Measurements from ENCODE around the gene ROR2.

ROR2 gene

DNA sequence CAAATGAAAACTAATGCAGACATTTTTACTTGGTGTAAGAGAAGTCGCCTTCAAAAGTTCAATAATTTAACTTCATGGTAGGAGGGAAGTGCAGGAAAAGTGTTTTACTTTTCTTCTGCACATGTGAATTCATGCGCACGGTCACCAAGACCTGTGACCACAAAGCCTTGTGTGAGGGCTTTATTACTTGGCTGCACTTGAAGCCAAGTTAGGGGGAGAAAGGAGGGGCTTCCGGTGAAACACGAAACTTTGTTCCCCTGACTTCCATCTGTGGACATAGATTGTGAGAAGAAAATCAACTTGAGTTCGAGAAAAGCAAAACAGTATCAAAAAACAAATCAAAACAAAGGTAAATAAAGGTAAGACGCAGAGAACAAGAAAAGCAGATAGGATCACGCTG, 239.9 kb downstream of the ROR2 start:
- DNase-seq, result no peak

DNA sequence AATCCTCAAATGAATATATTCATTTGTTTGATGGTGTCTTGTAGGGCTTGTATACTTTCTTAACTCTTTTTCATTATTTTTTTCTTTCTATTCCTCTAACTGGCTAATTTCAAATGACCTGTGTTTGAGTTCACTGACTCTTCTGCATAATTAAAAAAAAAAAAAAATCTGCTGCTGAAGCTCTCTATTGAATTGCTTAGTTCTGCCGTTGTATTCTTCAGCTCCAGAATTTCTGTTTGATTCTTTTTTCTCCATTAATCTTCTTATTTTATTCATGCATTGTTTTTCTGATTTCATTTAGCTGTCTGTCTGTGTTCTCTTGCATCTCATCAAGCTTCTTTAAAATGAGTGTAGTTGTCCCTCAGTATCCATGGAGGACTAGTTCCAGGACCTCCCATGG, 244.6 kb downstream of the ROR2 start:
- DNase-seq, result no peak

DNA sequence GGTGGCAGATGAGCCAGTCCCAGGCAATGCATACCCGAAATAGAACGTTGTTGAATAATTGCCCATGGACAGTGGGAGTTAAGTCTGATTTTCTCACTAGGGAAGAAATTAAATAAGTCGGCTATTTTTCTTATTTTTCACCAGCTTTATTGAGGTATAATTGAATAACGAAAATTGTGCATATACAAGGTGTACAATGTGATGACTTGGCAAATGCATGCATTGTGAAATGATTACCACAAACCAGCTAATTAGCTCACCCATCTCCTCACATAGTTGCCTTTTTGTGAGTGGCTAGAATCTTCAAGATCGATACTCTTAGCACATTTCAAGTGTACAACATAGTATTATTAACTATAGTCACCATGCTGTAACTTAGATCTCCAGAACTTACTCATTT, 249.6 kb downstream of the ROR2 start:
- DNase-seq, result no peak

DNA sequence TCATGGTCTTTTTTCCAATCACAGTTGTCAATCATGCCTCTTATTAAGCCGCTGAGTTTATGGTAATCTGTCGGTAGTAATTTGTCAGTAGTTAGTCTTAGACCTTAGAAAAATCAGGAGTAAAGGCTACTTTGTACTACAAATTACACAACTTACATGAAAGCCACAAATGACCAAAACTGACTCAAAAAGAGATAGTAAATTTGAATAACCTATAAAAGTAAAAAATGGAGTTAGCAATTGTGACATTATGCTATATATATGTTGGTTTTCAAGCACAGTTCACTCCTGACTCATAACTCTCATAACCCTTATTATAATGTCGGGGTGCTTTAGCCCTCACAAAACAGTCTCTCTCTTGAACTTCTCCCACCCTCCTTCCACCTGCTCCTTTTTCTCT, 251.8 kb downstream of the ROR2 start:
- no peak for DNase-seq

DNA sequence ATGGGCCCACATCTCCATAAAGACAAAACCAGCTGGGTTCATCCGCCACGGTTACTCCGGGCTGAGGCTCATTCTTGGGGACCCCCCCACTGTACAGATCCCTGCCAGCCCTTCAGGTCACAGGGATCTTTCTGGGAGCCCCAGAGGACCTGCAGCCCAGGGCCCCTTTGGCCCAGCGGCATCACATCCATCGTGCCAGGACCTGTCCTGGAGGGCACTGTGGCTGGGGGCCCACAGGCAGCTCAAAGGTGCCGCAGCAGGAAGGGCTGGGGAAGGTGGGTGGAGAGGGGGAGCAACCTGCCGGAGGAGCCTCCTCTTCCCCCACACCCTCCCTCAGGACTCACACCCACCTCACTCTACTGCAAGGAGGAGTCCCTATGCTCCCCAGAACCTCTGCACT, 252.8 kb downstream of the ROR2 start:
- DNase-seq, result no peak

DNA sequence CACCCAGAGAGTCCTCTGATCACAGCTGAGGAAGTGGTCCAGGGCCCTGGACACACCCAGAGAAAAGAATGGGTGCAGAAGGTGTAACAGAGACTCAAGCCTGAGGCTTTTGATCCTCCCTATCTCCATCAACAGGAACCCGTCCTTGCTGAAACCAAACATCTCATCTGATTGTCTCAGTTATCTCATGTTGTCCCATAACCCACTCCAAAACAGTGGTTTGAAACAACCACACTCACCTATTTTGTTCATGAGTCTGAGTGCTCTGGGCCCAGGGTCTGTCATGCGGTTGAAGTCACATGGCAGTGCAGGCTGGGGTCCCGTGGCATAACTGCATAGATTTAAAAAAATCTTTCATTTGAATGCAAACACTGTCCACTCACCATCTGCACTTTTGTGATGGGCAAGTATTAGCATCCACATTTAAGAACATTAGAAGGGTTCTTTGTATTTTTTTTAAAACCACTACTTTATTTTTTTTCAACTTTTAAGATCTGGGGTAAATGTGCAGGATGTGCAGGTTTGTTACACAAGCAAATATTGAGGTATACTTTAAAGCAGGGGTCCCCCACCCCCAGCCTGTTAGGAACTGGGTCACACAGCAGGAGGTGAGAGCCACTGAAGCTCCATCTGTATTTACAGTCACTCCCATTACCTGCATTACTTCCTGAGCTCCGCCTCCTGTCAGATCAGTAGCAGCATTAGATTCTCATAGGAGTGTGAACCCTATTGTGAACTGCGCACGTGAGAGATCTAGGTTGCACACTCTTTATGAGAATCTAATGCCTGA, 255.8 kb downstream of the ROR2 start:
- no peak for DNase-seq

DNA sequence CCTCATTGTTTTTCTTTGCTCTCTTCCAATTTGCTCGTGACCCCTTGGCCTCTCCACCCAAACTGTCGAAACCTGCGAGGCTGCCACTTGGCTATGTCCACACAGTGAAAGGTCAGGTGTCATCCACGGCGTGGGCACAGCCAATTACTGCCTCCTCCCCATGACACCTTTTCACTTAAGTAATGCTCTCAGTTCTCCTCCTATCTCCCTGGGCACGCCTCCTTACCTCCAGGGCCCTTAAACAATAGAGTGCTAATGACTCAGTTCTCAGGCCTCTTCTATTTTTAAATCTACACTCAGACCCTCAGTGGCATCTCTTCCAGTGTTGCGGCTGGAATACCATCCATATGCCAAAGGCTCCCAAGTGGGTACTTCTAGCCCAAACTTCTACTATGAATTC, 256.8 kb downstream of the ROR2 start:
- no peak for DNase-seq

DNA sequence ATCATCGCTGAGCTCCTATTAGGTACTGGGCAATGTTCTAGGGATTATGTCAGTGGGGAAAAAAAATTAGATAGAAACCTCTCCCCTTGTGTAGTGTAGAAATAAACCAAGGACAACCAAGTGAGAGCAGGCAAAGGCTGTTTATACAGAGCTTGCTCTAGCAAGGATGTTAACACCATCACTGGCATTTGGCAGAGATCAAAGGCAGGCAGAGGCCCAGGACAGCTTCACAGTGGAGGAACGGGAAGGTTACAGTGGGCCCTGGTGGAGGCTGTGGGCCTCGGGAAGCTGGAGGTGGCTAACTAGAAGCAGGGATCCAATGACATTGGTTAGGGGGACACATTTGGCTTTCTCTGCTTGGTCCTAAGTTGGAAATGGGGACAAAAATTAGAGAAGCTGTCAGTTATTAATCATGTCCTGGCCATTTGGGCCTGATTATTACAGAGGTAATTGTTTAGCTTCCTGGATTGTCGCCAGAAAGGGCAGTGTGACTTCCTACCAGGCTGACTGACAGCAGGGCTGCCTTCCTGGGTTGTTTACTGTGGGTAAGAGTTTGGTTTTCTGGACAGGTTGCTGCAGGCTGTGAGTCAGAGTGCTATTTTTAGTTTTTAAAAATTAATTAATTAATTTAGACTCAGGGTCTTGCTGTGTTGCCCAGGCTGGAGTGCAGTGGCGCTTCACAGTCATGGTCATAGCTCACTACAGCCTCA, 259.3 kb downstream of the ROR2 start:
- DNase-seq, result no peak

DNA sequence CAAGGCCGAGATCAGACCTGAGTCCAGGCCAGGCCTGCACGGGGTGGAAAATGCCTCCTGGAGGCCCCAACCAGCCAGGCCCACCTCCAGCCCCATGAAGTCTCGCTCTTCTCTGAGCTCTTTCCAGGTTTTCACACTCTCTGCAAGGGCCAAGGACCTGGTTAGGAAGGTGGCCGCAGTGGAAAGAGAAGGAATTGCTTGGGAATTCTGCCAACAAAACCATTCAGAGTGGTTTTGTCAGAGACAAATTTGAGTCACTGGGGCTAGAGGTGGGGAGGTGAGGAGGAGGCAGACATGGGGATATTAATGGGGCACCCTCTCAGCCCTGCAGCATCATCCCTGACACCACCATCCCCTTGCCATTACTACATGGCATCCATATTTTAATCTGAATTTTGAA, 261.0 kb downstream of the ROR2 start:
- no peak for DNase-seq

DNA sequence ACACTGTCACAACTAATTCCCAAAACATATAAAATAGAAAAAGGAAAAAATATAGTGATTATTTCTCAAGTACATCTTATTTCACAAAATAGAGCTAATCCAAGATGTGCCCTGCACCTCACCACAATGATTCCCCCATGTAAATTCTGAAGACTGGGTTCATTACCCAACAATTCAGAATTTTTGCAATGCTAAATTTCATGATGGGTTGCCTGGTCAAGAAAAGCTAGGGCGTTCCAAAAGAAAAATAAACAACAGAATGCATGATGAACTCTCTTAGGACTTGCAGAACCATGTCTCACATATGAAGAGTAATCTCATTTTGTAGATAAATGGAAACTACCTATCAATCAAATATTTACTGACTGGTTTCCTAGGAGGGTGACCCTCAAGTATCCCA, 266.8 kb downstream of the ROR2 start:
- DNase-seq, result no peak

DNA sequence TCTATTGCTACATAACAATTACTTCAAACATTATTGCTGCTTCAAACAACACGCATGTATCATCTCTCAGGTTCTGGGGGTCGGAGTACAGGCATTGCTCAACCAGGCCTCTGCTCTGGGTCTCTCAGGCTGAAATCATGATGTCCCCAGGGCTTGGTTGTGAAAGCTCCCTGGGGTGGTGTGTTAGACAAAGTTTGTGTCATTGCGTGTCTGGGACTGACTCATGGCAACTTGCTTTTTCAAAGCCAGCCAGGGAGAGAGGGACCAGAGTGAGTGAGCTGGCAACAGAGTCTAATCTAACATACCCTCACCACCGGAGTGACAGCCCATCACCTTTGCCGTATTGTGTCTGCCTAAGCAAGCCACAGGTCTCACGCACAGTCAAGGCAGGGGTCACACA, 267.2 kb downstream of the ROR2 start:
- no peak for DNase-seq

DNA sequence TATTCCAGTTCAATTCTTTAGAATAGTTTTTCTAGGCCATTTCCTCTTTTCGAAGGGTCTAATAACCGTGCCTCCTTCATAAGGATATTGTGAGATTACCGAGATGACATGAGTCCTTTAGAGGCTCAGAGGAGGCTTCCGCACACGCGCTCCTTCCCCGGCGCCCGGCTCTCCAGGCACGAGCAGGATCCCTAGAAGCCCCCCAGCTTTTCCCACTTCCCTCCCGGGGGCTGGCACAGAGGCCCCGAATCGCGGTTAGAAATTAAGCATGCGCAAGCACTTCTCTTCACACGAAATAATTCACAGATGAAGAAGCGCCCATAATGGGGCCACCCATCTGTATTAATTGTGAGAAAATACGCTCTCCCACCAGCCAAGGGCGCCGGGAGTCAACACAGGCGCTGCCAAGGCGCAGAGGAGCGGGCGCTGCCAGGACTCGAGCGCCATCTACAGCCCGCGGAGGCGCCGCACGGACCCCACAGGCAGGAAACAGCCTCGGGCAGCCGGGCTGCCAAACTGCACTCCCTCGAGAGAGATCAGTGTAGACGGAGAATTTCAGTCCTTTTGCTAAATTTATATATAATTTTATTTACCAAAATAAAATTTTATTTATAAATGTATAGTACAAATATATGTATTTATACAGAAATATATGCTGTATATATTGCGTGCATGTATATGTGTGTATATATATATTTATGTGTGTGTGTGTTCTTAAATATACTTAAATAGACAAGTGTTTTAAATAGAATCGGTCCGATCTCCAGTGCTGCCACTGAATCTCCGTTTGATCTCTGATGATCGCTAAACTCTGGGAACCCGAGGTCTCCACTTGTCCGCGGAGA, 268.3 kb downstream of the ROR2 start:
- peak; percentile 55 for DNase-seq

DNA sequence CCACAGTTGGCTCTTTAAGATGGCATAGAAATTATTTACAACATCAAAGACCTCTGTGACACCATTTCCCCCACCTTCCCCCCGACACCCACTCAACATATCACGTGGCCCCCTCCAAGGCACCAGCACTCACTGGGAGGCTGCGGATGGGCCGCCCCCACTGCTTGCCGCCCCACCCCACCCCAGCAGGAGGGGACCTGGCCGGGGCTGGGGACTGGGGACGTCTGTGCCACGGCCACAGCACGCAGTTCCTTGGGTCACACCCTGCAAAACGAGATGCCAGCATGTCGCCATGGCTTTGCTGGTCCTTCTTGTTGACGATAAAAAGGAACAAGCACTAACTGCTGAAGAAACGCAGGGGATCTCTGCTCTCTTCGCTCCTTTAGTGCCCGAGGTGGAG, 269.0 kb downstream of the ROR2 start:
- no peak for DNase-seq

DNA sequence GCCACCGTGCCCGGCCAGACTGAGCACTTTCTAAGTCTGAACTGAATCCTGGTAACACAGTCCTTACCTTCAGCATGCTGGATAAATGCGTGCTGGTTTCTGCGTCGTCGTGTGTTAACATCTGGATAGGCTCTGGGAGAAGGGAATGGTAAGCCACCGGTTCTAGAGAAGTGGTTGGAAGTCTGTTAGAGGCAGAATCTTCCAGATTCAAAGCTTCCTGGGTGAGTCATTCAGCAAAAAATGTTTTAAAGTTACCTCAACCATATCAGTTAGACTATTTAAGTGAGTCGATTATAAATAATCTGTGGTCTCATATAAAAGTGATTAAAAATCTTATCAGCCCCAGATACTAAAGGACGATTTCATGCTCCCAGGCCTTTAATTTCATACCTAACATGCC, 269.9 kb downstream of the ROR2 start:
- DNase-seq, result no peak

DNA sequence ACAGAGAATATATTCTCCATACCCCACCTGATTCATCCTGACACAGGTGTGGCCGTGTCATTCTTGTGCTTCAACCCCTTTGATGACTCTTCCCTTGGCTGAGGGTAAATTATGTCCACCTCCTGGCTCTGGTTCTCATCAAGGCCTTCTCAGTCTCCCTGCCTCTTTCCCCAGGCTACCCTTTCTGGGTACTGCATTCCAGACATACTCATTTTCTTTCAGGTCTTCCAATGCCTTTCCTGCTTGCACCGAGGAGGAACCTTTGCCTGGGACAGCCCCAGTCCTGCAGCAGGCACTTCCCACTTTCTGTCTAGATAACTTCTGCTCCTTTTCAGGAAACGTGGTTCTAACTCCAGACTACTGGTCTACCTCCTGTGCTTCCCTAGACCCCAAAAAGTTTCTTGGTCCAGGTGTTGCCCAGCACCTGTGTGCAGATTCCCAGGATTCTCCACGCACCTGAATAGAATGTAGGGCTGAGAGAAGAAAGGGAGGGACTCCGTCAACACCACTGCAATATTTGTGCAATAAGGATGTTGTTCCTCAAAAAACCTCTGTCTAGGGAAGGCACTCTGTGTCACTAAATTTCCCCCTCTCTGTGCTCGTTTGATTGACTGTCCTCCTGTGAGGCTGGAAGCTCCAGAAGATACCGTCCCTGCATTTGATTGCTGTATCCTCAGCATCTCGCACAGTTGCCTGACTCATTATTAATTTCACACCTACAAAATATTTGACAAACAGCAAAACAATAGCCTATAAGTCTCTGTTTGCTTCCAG, 271.0 kb downstream of the ROR2 start:
- DNase-seq, result no peak

DNA sequence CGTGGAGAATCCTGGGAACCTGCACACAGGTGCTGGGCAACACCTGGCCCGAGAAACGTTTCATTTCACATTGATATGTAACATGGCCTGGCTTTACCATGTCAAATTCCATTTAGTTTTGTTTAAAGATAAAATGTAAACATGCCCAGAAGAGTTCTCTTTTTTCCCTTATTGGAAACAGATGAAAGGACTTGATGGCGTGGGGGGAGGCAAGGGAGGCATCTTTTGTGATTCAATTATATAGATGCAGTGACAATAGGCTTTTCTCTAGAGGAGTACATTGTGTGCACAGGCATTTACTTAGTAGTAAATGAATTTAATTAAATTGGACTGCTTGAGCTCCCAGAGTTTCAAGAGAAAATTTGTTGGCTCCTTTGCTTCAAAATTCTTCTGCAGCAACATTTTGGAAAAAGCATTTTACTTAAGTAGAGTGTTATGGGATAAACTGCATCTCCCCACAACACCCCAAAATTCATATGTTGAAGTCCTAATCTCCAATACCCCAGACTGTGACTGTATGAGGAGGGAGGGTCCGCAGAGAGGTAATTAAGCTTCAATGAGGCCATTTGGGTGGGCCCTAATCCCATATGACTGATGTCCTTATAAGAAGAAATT, 272.1 kb downstream of the ROR2 start:
- DNase-seq, result no peak

DNA sequence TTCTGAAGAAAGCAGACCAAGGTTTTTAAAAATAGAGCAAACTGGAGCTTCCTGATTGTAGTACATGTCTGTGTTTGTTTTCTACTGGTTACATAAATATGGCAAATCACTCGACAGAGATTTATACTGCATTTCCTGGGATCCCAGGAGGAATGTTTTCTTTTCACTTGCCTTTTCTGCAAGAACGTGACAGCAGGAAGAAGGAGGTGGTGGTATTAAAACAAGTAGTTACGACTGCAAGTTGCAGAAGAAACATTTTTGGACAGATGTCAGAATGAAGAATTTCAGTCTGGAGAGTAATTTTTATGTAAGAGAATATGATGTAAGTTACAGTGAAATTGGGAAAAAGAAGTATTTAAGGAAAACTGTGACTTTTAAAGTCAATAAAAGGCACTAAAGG, 272.7 kb downstream of the ROR2 start:
- no peak for DNase-seq

DNA sequence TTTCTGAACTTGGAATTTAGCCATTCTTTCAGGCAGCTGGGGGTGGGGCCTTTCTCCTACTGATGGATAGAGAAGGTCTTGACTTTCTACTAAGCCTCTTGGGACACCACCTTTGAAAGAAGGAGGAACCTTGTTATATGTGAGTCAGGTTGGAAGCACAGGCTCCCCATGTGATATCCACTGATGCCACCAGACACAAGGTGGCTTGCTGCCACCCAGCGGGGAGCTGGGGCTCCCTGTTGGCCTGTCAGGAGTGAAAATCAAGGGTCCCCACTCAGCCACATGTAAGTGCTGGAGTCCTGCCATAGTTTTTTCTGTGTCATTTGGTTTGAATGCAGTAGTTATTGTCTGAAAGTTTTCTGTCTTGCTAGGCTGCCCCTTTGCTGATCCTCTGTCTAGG, 274.0 kb downstream of the ROR2 start:
- DNase-seq, result no peak

DNA sequence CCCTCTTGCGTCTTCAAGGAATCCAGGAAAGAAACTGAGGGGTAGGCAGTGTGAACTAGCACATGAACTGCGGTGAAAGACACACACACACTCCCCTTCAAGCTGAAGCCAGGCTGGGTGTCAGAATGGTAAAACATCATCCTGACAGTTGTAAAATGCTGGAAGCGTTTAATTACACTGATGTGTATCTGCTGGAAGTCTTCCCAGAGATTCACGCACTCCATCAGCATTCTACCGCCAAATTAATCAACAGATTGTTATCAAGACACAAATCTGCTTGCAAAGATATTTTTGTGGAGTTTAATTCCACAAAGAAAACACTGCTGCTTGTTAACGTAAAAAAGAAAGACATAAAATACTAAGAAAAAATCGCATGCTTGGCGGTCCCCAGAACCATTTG, 285.4 kb downstream of the ROR2 start:
- DNase-seq, result no peak

DNA sequence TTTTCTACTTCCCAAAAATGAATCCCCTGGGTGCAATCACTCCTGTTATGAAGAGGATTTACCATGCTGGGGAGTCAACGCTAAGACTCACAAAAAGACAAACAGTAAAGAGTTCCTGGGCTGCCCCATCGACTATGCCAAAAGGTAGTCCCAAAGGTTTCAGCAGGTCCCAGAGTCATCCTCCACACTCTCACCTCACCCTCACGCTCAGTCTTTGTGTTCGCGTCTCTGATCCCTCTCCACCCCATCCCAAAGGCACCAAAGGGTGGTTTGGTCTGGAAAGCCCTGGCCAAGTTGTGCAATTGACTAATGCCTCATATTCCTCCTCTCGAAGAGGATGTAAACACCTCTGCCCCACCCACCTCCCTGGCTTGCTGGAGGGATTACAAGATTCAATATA, 286.2 kb downstream of the ROR2 start:
- DNase-seq, result no peak

DNA sequence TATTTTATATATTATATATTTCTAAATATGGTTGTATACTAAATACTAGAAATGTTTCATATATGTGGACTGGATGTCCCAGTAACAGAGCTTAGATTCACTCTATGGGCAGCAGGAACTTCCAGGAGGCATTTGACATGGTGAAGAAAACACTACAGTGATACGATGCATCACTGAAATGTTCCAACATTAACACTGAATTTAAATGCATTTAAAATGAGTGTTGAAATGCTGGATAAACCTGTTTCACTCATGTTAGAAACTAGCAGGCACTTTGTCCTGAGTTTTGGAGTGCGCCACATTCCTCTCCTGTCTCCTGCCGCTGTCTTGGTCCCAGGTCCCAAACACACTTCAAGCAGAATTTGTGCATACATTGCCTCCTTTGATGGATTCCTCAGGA, 288.6 kb downstream of the ROR2 start:
- no peak for DNase-seq

DNA sequence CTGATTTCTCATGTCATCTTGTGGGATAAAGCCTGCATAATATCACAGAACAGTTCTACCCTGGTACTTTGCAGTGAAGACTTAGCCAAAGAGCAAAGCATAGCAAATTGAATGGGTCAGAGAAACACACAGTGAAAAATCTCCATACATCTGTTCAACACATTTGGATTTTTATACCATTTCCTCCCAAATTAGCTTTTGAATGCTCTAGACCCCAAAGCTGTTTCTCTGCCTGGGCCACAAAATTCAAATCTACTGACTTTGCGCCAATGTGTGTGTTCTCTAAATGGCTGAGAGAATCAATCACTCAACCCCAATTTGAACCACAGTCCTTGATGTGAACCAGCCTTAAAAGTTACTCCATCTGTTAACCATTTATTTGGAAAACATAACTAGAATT, 289.5 kb downstream of the ROR2 start:
- DNase-seq, result no peak
